Caco-2 (cell line): ENCODE data around the gene LRBA. TPM values are rescaled to one million over a fixed set of nuclear protein-coding genes. Genes with fewer than 3 reads are reported as not detected.

Experiments
- BruUV-seq: library from RNA; stranded (reverse); fragments of 400-500 nt; replicated peaks from 2 replicates; lab custom pipeline; 2021; lab: Mats Ljungman, UMichigan
- CTCF ChIA-PET: fragments of 300-600 bp; sonication (Branson Sonifier 250); formaldehyde crosslinking; loops from one replicate; lab custom pipeline; 2022; ENCODE audit warnings: antibody characterized with exemption; lab: Charles Lee
- POLR2A ChIA-PET: fragments of 300-600 bp; sonication (Branson Sonifier 250); formaldehyde crosslinking; loops from one replicate; lab custom pipeline; 2022; ENCODE audit warnings: antibody characterized with exemption; lab: Charles Lee
- DNase-seq, 2 experiments: peaks; one replicate each; pipeline versions ENCODE4 v3.0.0 to v3.0.0-alpha.2; 2020 to 2022
- H3K27me3 ChIP-seq: replicated peaks from 2 replicates; pipeline ENCODE4 v1.6.0; 2011; ENCODE audit warnings: low read length; ENCODE audit not compliant: control insufficient read depth, insufficient read depth
- H3K36me3 ChIP-seq: 2 replicates; pipeline ENCODE4 v1.5.1; 2011; ENCODE audit warnings: low read length; ENCODE audit not compliant: control insufficient read depth, insufficient read depth
- H3K4me1 ChIP-seq: fragments of 250-450 bp; sonication (Bioruptor Pico); 2 replicates; pipeline ENCODE4 v1.5.1; 2020; ENCODE audit warnings: mild to moderate bottlenecking
- H3K4me3 ChIP-seq: 2 replicates; pipeline ENCODE4 v1.5.1; 2011; ENCODE audit warnings: low read depth, mild to moderate bottlenecking, control low read depth, low read length
- H3K9me3 ChIP-seq: fragments of 250-450 bp; sonication (Bioruptor Pico); 2 replicates; pipeline ENCODE4 v1.5.1; 2020; ENCODE audit warnings: mild to moderate bottlenecking, moderate library complexity
- H3K27ac Mint-ChIP-seq: one replicate; pipeline ENCODE4 v1.8.0; 2022; ENCODE audit warnings: mixed read lengths; ENCODE audit not compliant: unreplicated experiment
- H3K27me3 Mint-ChIP-seq: one replicate; pipeline ENCODE4 v1.8.0; 2022; ENCODE audit warnings: mixed read lengths; ENCODE audit not compliant: insufficient read depth, unreplicated experiment
- H3K36me3 Mint-ChIP-seq: one replicate; pipeline ENCODE4 v1.8.0; 2022; ENCODE audit warnings: mild to moderate bottlenecking, mixed read lengths; ENCODE audit not compliant: insufficient read depth, unreplicated experiment
- H3K4me1 Mint-ChIP-seq: one replicate; pipeline ENCODE4 v1.8.0; 2022; ENCODE audit warnings: low read depth, mixed read lengths; ENCODE audit not compliant: unreplicated experiment
- H3K4me3 Mint-ChIP-seq: one replicate; pipeline ENCODE4 v1.8.0; 2022; ENCODE audit warnings: mild to moderate bottlenecking, moderate library complexity, mixed read lengths; ENCODE audit not compliant: unreplicated experiment
- H3K9me3 Mint-ChIP-seq: one replicate; pipeline ENCODE4 v1.8.0; 2022; ENCODE audit warnings: mixed read lengths; ENCODE audit not compliant: unreplicated experiment
- CTCF ChIP-seq, 2 experiments: fragments of 200-600 bp in 1 of 2; IDR thresholded peaks; 1 replicate in 1 of 2; 2 replicates in 1 of 2; pipeline versions ENCODE4 v1.5.1 to v1.8.0; 2011 to 2022; ENCODE audit warnings: antibody characterized with exemption in 1 of 2, control low read depth in 1 of 2, inconsistent platforms in 1 of 2, low read depth in 1 of 2, low read length in 1 of 2, mild to moderate bottlenecking in 1 of 2, moderate library complexity in 1 of 2; ENCODE audit not compliant: insufficient read depth in 1 of 2, severe bottlenecking in 1 of 2, unreplicated experiment in 1 of 2
- intact Hi-C: fragments of 100-400 bp; cut with micrococcal nuclease; formaldehyde crosslinking; loops from one replicate; pipeline ENCODE4 v1.10.0; 2022; ENCODE audit not compliant: unreplicated experiment
- total RNA-seq: library from RNA; stranded (reverse); gene quantifications from 2 replicates; pipeline ENCODE4 v1.2.3, GENCODE V29; 2022

The LRBA gene
- total RNA-seq, 1 experiment from 2014 or later = 53.2 TPM

GRCh38 chr4:150904671-150905070 lies 110.4 kb downstream of the LRBA start:
- CTCF ChIA-PET = no interaction called here
- Mint-ChIP-seq H3K9me3 (no peaks in the 10 kb centered on the region), H3K4me3 (no peak overlapping the region), H3K27ac (no peak overlapping the region), H3K4me1 (peaks cover 4% of the 10 kb centered on the region), H3K36me3 (peaks cover 45% of the 10 kb centered on the region), H3K27me3 (no peaks in the 10 kb centered on the region)
- intact Hi-C loops = no loop called here
- no peak overlapping the region for H3K4me3 ChIP-seq
- DNase-seq = no peak
- no peaks in the 10 kb centered on the region for H3K4me1 ChIP-seq
- no TSS peak for BruUV-seq
- POLR2A ChIA-PET = no interaction called here
- no peaks in the 10 kb centered on the region for H3K9me3 ChIP-seq
- TF ChIP-seq CTCF (IDR thresholded peaks at IDR 0.05; ENCODE audit: insufficient read depth in 1 of 2, low read depth in 1 of 2, low read length in 1 of 2, severe bottlenecking in 1 of 2, unreplicated experiment in 1 of 2) = no peak
- no peaks in the 10 kb centered on the region for H3K27me3 ChIP-seq
- H3K36me3 ChIP-seq = no peaks in the 10 kb centered on the region

GRCh38 chr4:150903603-150904002 lies 111.5 kb downstream of the LRBA start:
- CTCF ChIA-PET = no interaction called here
- Mint-ChIP-seq H3K36me3 (peaks cover 38% of the 10 kb centered on the region), H3K27me3 (no peaks in the 10 kb centered on the region), H3K4me1 (peaks cover 4% of the 10 kb centered on the region), H3K9me3 (no peaks in the 10 kb centered on the region), H3K4me3 (no peak overlapping the region), H3K27ac (no peak overlapping the region)
- intact Hi-C loops = no loop called here
- Histone ChIP-seq H3K4me3 (no peak overlapping the region), H3K27me3 (no peaks in the 10 kb centered on the region), H3K36me3 (no peaks in the 10 kb centered on the region), H3K9me3 (no peaks in the 10 kb centered on the region), H3K4me1 (no peaks in the 10 kb centered on the region)
- no peak for TF ChIP-seq CTCF (IDR thresholded peaks at IDR 0.05; ENCODE audit: insufficient read depth in 1 of 2, low read depth in 1 of 2, low read length in 1 of 2, severe bottlenecking in 1 of 2, unreplicated experiment in 1 of 2)
- BruUV-seq = no TSS peak
- POLR2A ChIA-PET = no interaction called here
- no peak for DNase-seq

GRCh38 chr4:150896497-150896896 lies 118.6 kb downstream of the LRBA start:
- no TSS peak for BruUV-seq
- ChIA-PET CTCF (no interaction called here), POLR2A (no interaction called here)
- H3K4me3 ChIP-seq = no peak overlapping the region
- TF ChIP-seq CTCF (IDR thresholded peaks at IDR 0.05; ENCODE audit: insufficient read depth in 1 of 2, low read depth in 1 of 2, low read length in 1 of 2, severe bottlenecking in 1 of 2, unreplicated experiment in 1 of 2) = no peak
- H3K27me3 ChIP-seq = no peaks in the 10 kb centered on the region
- intact Hi-C loops = no loop called here
- Mint-ChIP-seq H3K4me1 (no peaks in the 10 kb centered on the region), H3K27me3 (no peaks in the 10 kb centered on the region), H3K4me3 (no peak overlapping the region), H3K9me3 (no peaks in the 10 kb centered on the region), H3K27ac (no peak overlapping the region), H3K36me3 (peaks cover 26% of the 10 kb centered on the region)
- H3K36me3 ChIP-seq = no peaks in the 10 kb centered on the region
- no peaks in the 10 kb centered on the region for H3K9me3 ChIP-seq
- H3K4me1 ChIP-seq = no peaks in the 10 kb centered on the region
- no peak for DNase-seq
